ENCODE measurements around the gene NUAK1. TPM values are rescaled to one million over a fixed set of nuclear protein-coding genes. Genes with fewer than 3 reads are reported as not detected.

Gene NUAK1
- total RNA-seq, 2 donors from 2014 or later, result 14.0 to 16.8 TPM

GRCh38 chr12:106113042-106113441, 25.7 kb downstream of the NUAK1 start:
- H3K4me3 Mint-ChIP-seq, result no peak overlapping the region
- Histone ChIP-seq H3K27me3 (ENCODE audit: control insufficient read depth, insufficient read depth, low read length, poor library complexity, severe bottlenecking) (no peaks in the 10 kb centered on the region), H3K9me3 (ENCODE audit: control insufficient read depth, low read length) (no peaks in the 10 kb centered on the region), H3K36me3 (ENCODE audit: control insufficient read depth, insufficient read depth, low read length) (peaks cover 38% of the 10 kb centered on the region), H3K4me1 (ENCODE audit: control insufficient read depth, insufficient read depth, low read length) (peaks cover 46% of the 10 kb centered on the region), H3K9ac (ENCODE audit: extremely low read depth, low read length, poor library complexity, severe bottlenecking) (no peak overlapping the region), H3K27ac (ENCODE audit: low read depth, low read length) (no peak overlapping the region), H3K4me3 (ENCODE audit: low read length) (no peak overlapping the region)
- TF ChIP-seq, protein P1, sequence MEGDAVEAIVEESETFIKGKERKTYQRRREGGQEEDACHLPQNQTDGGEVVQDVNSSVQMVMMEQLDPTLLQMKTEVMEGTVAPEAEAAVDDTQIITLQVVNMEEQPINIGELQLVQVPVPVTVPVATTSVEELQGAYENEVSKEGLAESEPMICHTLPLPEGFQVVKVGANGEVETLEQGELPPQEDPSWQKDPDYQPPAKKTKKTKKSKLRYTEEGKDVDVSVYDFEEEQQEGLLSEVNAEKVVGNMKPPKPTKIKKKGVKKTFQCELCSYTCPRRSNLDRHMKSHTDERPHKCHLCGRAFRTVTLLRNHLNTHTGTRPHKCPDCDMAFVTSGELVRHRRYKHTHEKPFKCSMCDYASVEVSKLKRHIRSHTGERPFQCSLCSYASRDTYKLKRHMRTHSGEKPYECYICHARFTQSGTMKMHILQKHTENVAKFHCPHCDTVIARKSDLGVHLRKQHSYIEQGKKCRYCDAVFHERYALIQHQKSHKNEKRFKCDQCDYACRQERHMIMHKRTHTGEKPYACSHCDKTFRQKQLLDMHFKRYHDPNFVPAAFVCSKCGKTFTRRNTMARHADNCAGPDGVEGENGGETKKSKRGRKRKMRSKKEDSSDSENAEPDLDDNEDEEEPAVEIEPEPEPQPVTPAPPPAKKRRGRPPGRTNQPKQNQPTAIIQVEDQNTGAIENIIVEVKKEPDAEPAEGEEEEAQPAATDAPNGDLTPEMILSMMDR (conservative IDR thresholded peaks at IDR 0.05), result no peak
- H3K4me1 Mint-ChIP-seq, result peaks cover 62% of the 10 kb centered on the region
- DNase-seq, result no peak
- peak overlapping the region; percentile 6 for H3K27ac Mint-ChIP-seq
- no peaks in the 10 kb centered on the region for H3K27me3 Mint-ChIP-seq (ENCODE audit: insufficient read depth)
- H3K9me3 Mint-ChIP-seq, result no peaks in the 10 kb centered on the region
- no peaks in the 10 kb centered on the region for H3K36me3 Mint-ChIP-seq (ENCODE audit: low read depth)
- 74 to 89% methylated on average over 5 to 6 of the region's 6 CpGs for WGBS, 2 experiments (ENCODE audit: insufficient coverage in 1 of 2, insufficient read length in 1 of 2)

GRCh38 chr12:106112145-106112821, 26.5 kb downstream of the NUAK1 start:
- Histone ChIP-seq H3K9me3 (ENCODE audit: control insufficient read depth, low read length) (no peaks in the 10 kb centered on the region), H3K36me3 (ENCODE audit: control insufficient read depth, insufficient read depth, low read length) (peaks cover 40% of the 10 kb centered on the region), H3K9ac (ENCODE audit: extremely low read depth, low read length, poor library complexity, severe bottlenecking) (no peak overlapping the region), H3K27me3 (ENCODE audit: control insufficient read depth, insufficient read depth, low read length, poor library complexity, severe bottlenecking) (no peaks in the 10 kb centered on the region), H3K4me3 (ENCODE audit: low read length) (no peak overlapping the region), H3K4me1 (ENCODE audit: control insufficient read depth, insufficient read depth, low read length) (peaks cover 53% of the 10 kb centered on the region), H3K27ac (ENCODE audit: low read depth, low read length) (no peak overlapping the region)
- Mint-ChIP-seq H3K36me3 (ENCODE audit: low read depth) (no peaks in the 10 kb centered on the region), H3K27ac (no peak overlapping the region), H3K9me3 (no peaks in the 10 kb centered on the region), H3K4me1 (peaks cover 67% of the 10 kb centered on the region), H3K4me3 (no peak overlapping the region), H3K27me3 (ENCODE audit: insufficient read depth) (no peaks in the 10 kb centered on the region)
- TF ChIP-seq, protein P1 (conservative IDR thresholded peaks at IDR 0.05), result no peak
- WGBS, 2 experiments (ENCODE audit: insufficient coverage in 1 of 2, insufficient read length in 1 of 2), result 76 to 85% methylated on average over 9 to 13 of the region's 13 CpGs
- peak; percentile 79 for DNase-seq

- H3K27ac ChIP-seq (ENCODE audit: low read depth, low read length), result no peak overlapping the region
- no peak for DNase-seq
- peaks cover 79% of the 10 kb centered on the region for H3K4me1 Mint-ChIP-seq
- peak overlapping the region; percentile 15 for H3K27ac Mint-ChIP-seq
- no peak overlapping the region for H3K4me3 Mint-ChIP-seq
- no peaks in the 10 kb centered on the region for H3K9me3 ChIP-seq (ENCODE audit: control insufficient read depth, low read length)
- TF ChIP-seq, protein P1 (conservative IDR thresholded peaks at IDR 0.05), result no peak
- H3K27me3 ChIP-seq (ENCODE audit: control insufficient read depth, insufficient read depth, low read length, poor library complexity, severe bottlenecking), result no peaks in the 10 kb centered on the region
- no peak overlapping the region for H3K9ac ChIP-seq (ENCODE audit: extremely low read depth, low read length, poor library complexity, severe bottlenecking)
- no peak overlapping the region for H3K4me3 ChIP-seq (ENCODE audit: low read length)
- peaks cover 59% of the 10 kb centered on the region for H3K4me1 ChIP-seq (ENCODE audit: control insufficient read depth, insufficient read depth, low read length)
- H3K36me3 Mint-ChIP-seq (ENCODE audit: low read depth), result no peaks in the 10 kb centered on the region
- WGBS, 2 experiments (ENCODE audit: insufficient coverage in 1 of 2, insufficient read length in 1 of 2), result 80 to 87% methylated on average over 2 to 4 of the region's 4 CpGs
- no peaks in the 10 kb centered on the region for H3K9me3 Mint-ChIP-seq
- H3K27me3 Mint-ChIP-seq (ENCODE audit: insufficient read depth), result no peaks in the 10 kb centered on the region
- peaks cover 45% of the 10 kb centered on the region for H3K36me3 ChIP-seq (ENCODE audit: control insufficient read depth, insufficient read depth, low read length)
Observed at GRCh38 chr12:106110626-106111300, 28.0 kb downstream of the NUAK1 start.

Measured in endodermal cell (in vitro differentiated cells).